Neuronal stem cell (in vitro differentiated cells): ENCODE measurements around the gene ARMC7.
A peak's percentile ranks its signal among the peaks of the same experiment; 100 is the strongest.

Source experiments
- DNase-seq: peaks from one replicate; pipeline ENCODE4 v3.0.0-alpha.2; 2013; ENCODE audit warnings: low spot score
- H2AFZ ChIP-seq: one replicate; pipeline ENCODE4 v1.6.1; 2013; ENCODE audit warnings: mild to moderate bottlenecking, low read length, inconsistent platforms
- H2AK5ac ChIP-seq: 2 replicates; pipeline ENCODE4 v1.6.1; 2013; ENCODE audit warnings: low read depth, mild to moderate bottlenecking, inconsistent platforms, low read length, moderate library complexity, mixed read lengths
- H2BK120ac ChIP-seq: 2 replicates; pipeline ENCODE4 v1.6.1; 2013; ENCODE audit warnings: low read depth, mild to moderate bottlenecking, inconsistent platforms, low read length, moderate library complexity, mixed read lengths
- H2BK12ac ChIP-seq: one replicate; pipeline ENCODE4 v1.6.1; 2013; ENCODE audit warnings: low read length, inconsistent platforms
- H2BK15ac ChIP-seq: 2 replicates; pipeline ENCODE4 v1.6.1; 2013; ENCODE audit warnings: mild to moderate bottlenecking, low read length, inconsistent platforms, mixed read lengths
- H2BK5ac ChIP-seq: one replicate; pipeline ENCODE4 v1.6.1; 2013; ENCODE audit warnings: inconsistent platforms, mild to moderate bottlenecking, low read length, moderate library complexity
- H3K14ac ChIP-seq: one replicate; pipeline ENCODE4 v1.6.1; 2013; ENCODE audit warnings: low read length, inconsistent platforms
- H3K18ac ChIP-seq: 2 replicates; pipeline ENCODE4 v1.6.1; 2013; ENCODE audit warnings: low read length, inconsistent platforms
- H3K23ac ChIP-seq: 2 replicates; pipeline ENCODE4 v1.6.1; 2013; ENCODE audit warnings: low read depth, mild to moderate bottlenecking, mixed read lengths, low read length, inconsistent platforms; ENCODE audit not compliant: poor library complexity
- H3K27ac ChIP-seq: replicated peaks from 3 replicates; pipeline ENCODE4 v1.5.1; 2013; ENCODE audit warnings: low read length, inconsistent platforms
- H3K27me3 ChIP-seq, 3 experiments: 2 replicates each; pipeline ENCODE4 v1.6.1; 2013; ENCODE audit warnings: low read length in 3 of 3, mild to moderate bottlenecking in 2 of 3, inconsistent platforms in 1 of 3, low read depth in 1 of 3, mixed read lengths in 1 of 3, moderate library complexity in 1 of 3; ENCODE audit not compliant: control insufficient read depth in 3 of 3, insufficient read depth in 3 of 3
- H3K36me3 ChIP-seq, 2 donors: replicated peaks in 1 of 2; 2 replicates each; pipeline ENCODE4 v1.6.1; 2013; ENCODE audit warnings: low read length in 2 of 2; ENCODE audit not compliant: control insufficient read depth in 2 of 2, insufficient read depth in 2 of 2
- H3K4ac ChIP-seq: 2 replicates; pipeline ENCODE4 v1.6.1; 2013; ENCODE audit warnings: inconsistent platforms, mild to moderate bottlenecking, low read length, moderate library complexity
- H3K4me1 ChIP-seq, 2 donors: 1 replicate in 1 of 2; 2 replicates in 1 of 2; pipeline ENCODE4 v1.6.1; 2013; ENCODE audit warnings: low read length in 2 of 2, low read depth in 1 of 2; ENCODE audit not compliant: control insufficient read depth in 2 of 2, insufficient read depth in 1 of 2
- H3K4me2 ChIP-seq: one replicate; pipeline ENCODE4 v1.6.1; 2013; ENCODE audit warnings: mild to moderate bottlenecking, low read length, inconsistent platforms; ENCODE audit not compliant: insufficient read depth, poor library complexity, severe bottlenecking
- H3K4me3 ChIP-seq, 2 donors: 2 replicates each; pipeline ENCODE4 v1.5.1; 2013; ENCODE audit warnings: low read length in 2 of 2, mild to moderate bottlenecking in 2 of 2, inconsistent platforms in 1 of 2, moderate library complexity in 1 of 2
- H3K79me1 ChIP-seq: one replicate; pipeline ENCODE4 v1.6.1; 2013; ENCODE audit warnings: low read depth, mild to moderate bottlenecking, inconsistent platforms, low read length, moderate library complexity
- H3K9ac ChIP-seq: one replicate; pipeline ENCODE4 v1.6.1; 2013; ENCODE audit warnings: mild to moderate bottlenecking, low read depth, low read length, inconsistent platforms; ENCODE audit not compliant: poor library complexity
- H3K9me3 ChIP-seq, 2 donors: replicated peaks in 1 of 2; 2 replicates each; pipeline versions ENCODE3 to v1.6.1; 2013; ENCODE audit warnings: low read length in 2 of 2, mild to moderate bottlenecking in 2 of 2, inconsistent platforms in 1 of 2, low read depth in 1 of 2, mixed read lengths in 1 of 2, moderate library complexity in 1 of 2; ENCODE audit not compliant: control insufficient read depth in 2 of 2, insufficient read depth in 1 of 2
- H4K8ac ChIP-seq: one replicate; pipeline ENCODE4 v1.6.1; 2013; ENCODE audit warnings: low read depth, mild to moderate bottlenecking, inconsistent platforms, low read length, moderate library complexity
- H4K91ac ChIP-seq: one replicate; pipeline ENCODE4 v1.6.1; 2013; ENCODE audit warnings: low read length, low read depth, mild to moderate bottlenecking, inconsistent platforms; ENCODE audit not compliant: poor library complexity
- WGBS, 2 donors: extraction: QIAGEN DNeasy Blood & Tissue Kit; methylation state at CpG; one replicate each; pipeline ENCODE4 v1.1.7; 2013; ENCODE audit warnings: missing lambda C conversion rate in 2 of 2, mixed read lengths in 1 of 2; ENCODE audit not compliant: insufficient read length in 2 of 2, insufficient replicate concordance in 1 of 2; ENCODE audit errors: extremely low coverage in 2 of 2; 5-methylcytosine and 5-hydroxymethylcytosine counted together

The ARMC7 gene

GRCh38 chr17:75103601-75104554, 5.9 kb upstream of the ARMC7 start:
- no peak overlapping the region for H3K27ac ChIP-seq
- H2AFZ ChIP-seq = no peak overlapping the region
- no peak overlapping the region for H2BK120ac ChIP-seq
- peaks cover 0 to 1% of the 10 kb centered on the region in 2 donors for H3K36me3 ChIP-seq
- H4K8ac ChIP-seq = no peak overlapping the region
- H2AK5ac ChIP-seq = no peak overlapping the region
- DNase-seq = no peak
- H3K4me2 ChIP-seq = no peak overlapping the region
- H3K4me1 ChIP-seq = peaks cover under 1 to 1% of the 10 kb centered on the region in 2 donors
- H3K14ac ChIP-seq = no peak overlapping the region
- H3K4me3 ChIP-seq = no peak overlapping the region
- H4K91ac ChIP-seq = no peak overlapping the region
- peaks cover 0 to 12% (median 1%) of the 10 kb centered on the region in 3 experiments for H3K27me3 ChIP-seq
- no peak overlapping the region for H2BK5ac ChIP-seq
- no peak overlapping the region for H3K18ac ChIP-seq
- no peak overlapping the region for H2BK15ac ChIP-seq
- no peak overlapping the region for H3K9ac ChIP-seq
- H2BK12ac ChIP-seq = no peak overlapping the region
- H3K23ac ChIP-seq = no peak overlapping the region
- WGBS, 2 donors = no CpG with 5 or more reads among the region's 14 CpGs
- no peak overlapping the region for H3K4ac ChIP-seq
- H3K79me1 ChIP-seq = no peaks in the 10 kb centered on the region
- no peaks in the 10 kb centered on the region for H3K9me3 ChIP-seq

- Histone ChIP-seq H2BK120ac (no peak overlapping the region), H3K23ac (peak overlapping the region; percentile 43), H3K27me3 (peaks cover 0 to 14% (median 7%) of the 10 kb centered on the region in 3 experiments), H4K91ac (no peak overlapping the region), H3K4me3 (no peak overlapping the region), H2BK5ac (no peak overlapping the region), H2AFZ (no peak overlapping the region), H4K8ac (no peak overlapping the region), H2BK15ac (no peak overlapping the region), H3K36me3 (peaks cover 0 to 1% of the 10 kb centered on the region in 2 donors), H2BK12ac (no peak overlapping the region), H3K9me3 (no peaks in the 10 kb centered on the region), H3K18ac (peak overlapping the region; percentile 28), H3K4me1 (peaks cover 0 to 5% of the 10 kb centered on the region in 2 donors), H3K27ac (no peak overlapping the region), H2AK5ac (peak overlapping the region; percentile 61), H3K9ac (no peak overlapping the region), H3K79me1 (no peaks in the 10 kb centered on the region), H3K4ac (no peak overlapping the region), H3K4me2 (no peak overlapping the region), H3K14ac (no peak overlapping the region)
- no peak for DNase-seq
- no CpG with 5 or more reads among the region's 20 CpGs for WGBS, 2 donors
Observed at GRCh38 chr17:75105126-75106080, 4.4 kb upstream of the ARMC7 start.

- H3K27me3 ChIP-seq = peaks cover 0 to 14% (median 7%) of the 10 kb centered on the region in 3 experiments
- H3K9me3 ChIP-seq = no peaks in the 10 kb centered on the region
- peak overlapping the region; percentile 81 for H3K23ac ChIP-seq
- WGBS, 2 donors = no CpG with 5 or more reads among the region's 2 CpGs
- peaks cover 0 to 5% of the 10 kb centered on the region in 2 donors for H3K4me1 ChIP-seq
- H2BK15ac ChIP-seq = peak overlapping the region; percentile 33
- H3K79me1 ChIP-seq = no peaks in the 10 kb centered on the region
- peak overlapping the region; percentile 12 for H3K9ac ChIP-seq
- peaks cover 2 to 4% of the 10 kb centered on the region in 2 donors for H3K36me3 ChIP-seq
- no peak for DNase-seq
- no peak overlapping the region for H3K18ac ChIP-seq
- H2AK5ac ChIP-seq = peak overlapping the region; percentile 88
- H4K91ac ChIP-seq = no peak overlapping the region
- no peak overlapping the region for H4K8ac ChIP-seq
- H3K4me2 ChIP-seq = no peak overlapping the region
- no peak overlapping the region for H2BK12ac ChIP-seq
- no peak overlapping the region for H3K14ac ChIP-seq
- H3K27ac ChIP-seq = no peak overlapping the region
- no peak overlapping the region for H2BK120ac ChIP-seq
- H3K4me3 ChIP-seq = no peak overlapping the region
- H3K4ac ChIP-seq = no peak overlapping the region
- no peak overlapping the region for H2BK5ac ChIP-seq
- no peak overlapping the region for H2AFZ ChIP-seq
Observed at GRCh38 chr17:75108193-75108592, 1.6 kb upstream of the ARMC7 start.
